ENCODE results near the gene PRKCZ.

Gene PRKCZ

GRCh38 chr1:2156866-2157265 is 106.7 kb downstream of the PRKCZ start:
- DNase-seq (ENCODE audit: low read depth in 2 of 2): no peak

- DNase-seq (ENCODE audit: low read depth in 2 of 2): no peak
Observed at GRCh38 chr1:2157856-2158255, 107.6 kb downstream of the PRKCZ start.

GRCh38 chr1:2158272-2158671 is 108.1 kb downstream of the PRKCZ start:
- no peak for DNase-seq (ENCODE audit: low read depth in 2 of 2)

GRCh38 chr1:2159124-2159523 is 108.9 kb downstream of the PRKCZ start:
- DNase-seq (ENCODE audit: low read depth in 2 of 2): no peak

GRCh38 chr1:2160451-2161300 is 110.5 kb downstream of the PRKCZ start:
- no peak for DNase-seq (ENCODE audit: low read depth in 2 of 2)

GRCh38 chr1:2163205-2163604 is 113.0 kb downstream of the PRKCZ start:
- DNase-seq (ENCODE audit: low read depth in 2 of 2): no peak

- no peak for DNase-seq (ENCODE audit: low read depth in 2 of 2)
Observed at GRCh38 chr1:2165646-2166045, 115.4 kb downstream of the PRKCZ start.

GRCh38 chr1:2166254-2166653 is 116.0 kb downstream of the PRKCZ start:
- DNase-seq (ENCODE audit: low read depth in 2 of 2): no peak

GRCh38 chr1:2166695-2167094 is 116.5 kb downstream of the PRKCZ start:
- DNase-seq (ENCODE audit: low read depth in 2 of 2): no peak

- DNase-seq (ENCODE audit: low read depth in 2 of 2): no peak
Observed at GRCh38 chr1:2168090-2168489, 117.9 kb downstream of the PRKCZ start.

GRCh38 chr1:2168535-2168934 is 118.3 kb downstream of the PRKCZ start:
- no peak for DNase-seq (ENCODE audit: low read depth in 2 of 2)

- no peak for DNase-seq (ENCODE audit: low read depth in 2 of 2)
Observed at GRCh38 chr1:2169200-2169836, 119.1 kb downstream of the PRKCZ start.

GRCh38 chr1:2170211-2170610 is 120.0 kb downstream of the PRKCZ start:
- no peak for DNase-seq (ENCODE audit: low read depth in 2 of 2)

- no peak for DNase-seq (ENCODE audit: low read depth in 2 of 2)
Observed at GRCh38 chr1:2172012-2172411, 121.8 kb downstream of the PRKCZ start.

GRCh38 chr1:2172551-2173146 is 122.4 kb downstream of the PRKCZ start:
- no peak for DNase-seq (ENCODE audit: low read depth in 2 of 2)

- DNase-seq (ENCODE audit: low read depth in 2 of 2): no peak
Observed at GRCh38 chr1:2173546-2174347, 123.5 kb downstream of the PRKCZ start.

GRCh38 chr1:2174348-2175054 is 124.3 kb downstream of the PRKCZ start:
- no peak for DNase-seq (ENCODE audit: low read depth in 2 of 2)

GRCh38 chr1:2175055-2175414 is 124.8 kb downstream of the PRKCZ start:
- no peak for DNase-seq (ENCODE audit: low read depth in 2 of 2)

- DNase-seq (ENCODE audit: low read depth in 2 of 2): no peak
Observed at GRCh38 chr1:2175681-2176454, 125.7 kb downstream of the PRKCZ start.

- DNase-seq (ENCODE audit: low read depth in 2 of 2): no peak
Observed at GRCh38 chr1:2176615-2177014, 126.4 kb downstream of the PRKCZ start.

GRCh38 chr1:2177541-2177940 is 127.3 kb downstream of the PRKCZ start:
- no peak for DNase-seq (ENCODE audit: low read depth in 2 of 2)

All from activated CD8-positive, alpha-beta memory T cell treated with anti-CD3 and anti-CD28 coated beads for 4 hours (primary cell).